HG02938 (cell line): Measurements from ENCODE around the gene ZNF280D.
"Not testable (repeated sequence)": the region's sequence is repeated elsewhere in the genome, so short reads cannot be mapped to it uniquely, and the experiment has no call there.

Source experiments
- ATAC-seq: cut with Tn5 transposase; IDR thresholded peaks from one replicate; pipeline ENCODE4 v1.9.1; 2021; ENCODE audit warnings: mild to moderate bottlenecking, moderate library complexity; ENCODE audit not compliant: unreplicated experiment

Gene ZNF280D

GRCh38 chr15:56718560-56718959, 14.7 kb downstream of the ZNF280D start:
- ATAC-seq, result no peak

GRCh38 chr15:56716334-56716733, 17.0 kb downstream of the ZNF280D start:
- no peak for ATAC-seq

- ATAC-seq, result no peak
These were observed 18.1 kb downstream of the ZNF280D start for GRCh38 chr15:56715220-56715619.

GRCh38 chr15:56709502-56709901, 23.8 kb downstream of the ZNF280D start:
- ATAC-seq, result not testable (repeated sequence)

- ATAC-seq, result no peak
These were observed 33.6 kb downstream of the ZNF280D start for GRCh38 chr15:56699743-56700142.

- ATAC-seq, result no peak
These were observed 35.0 kb downstream of the ZNF280D start for GRCh38 chr15:56698270-56698669.

GRCh38 chr15:56693761-56694160, 39.5 kb downstream of the ZNF280D start:
- no peak for ATAC-seq

- ATAC-seq, result no peak
These were observed 42.6 kb downstream of the ZNF280D start for GRCh38 chr15:56690733-56691132.

- no peak for ATAC-seq
These were observed 49.4 kb downstream of the ZNF280D start for GRCh38 chr15:56683908-56684307.

GRCh38 chr15:56681113-56681512, 52.2 kb downstream of the ZNF280D start:
- ATAC-seq, result no peak

GRCh38 chr15:56679225-56679624, 54.1 kb downstream of the ZNF280D start:
- ATAC-seq, result no peak

GRCh38 chr15:56678571-56678970, 54.7 kb downstream of the ZNF280D start:
- ATAC-seq, result no peak

- no peak for ATAC-seq
These were observed 56.0 kb downstream of the ZNF280D start for GRCh38 chr15:56677271-56677670.

- ATAC-seq, result no peak
These were observed 57.4 kb downstream of the ZNF280D start for GRCh38 chr15:56675930-56676329.

GRCh38 chr15:56674857-56675256, 58.5 kb downstream of the ZNF280D start:
- ATAC-seq, result no peak

GRCh38 chr15:56672721-56673120, 60.6 kb downstream of the ZNF280D start:
- ATAC-seq, result no peak

GRCh38 chr15:56667517-56667916, 65.8 kb downstream of the ZNF280D start:
- no peak for ATAC-seq

- ATAC-seq, result no peak
These were observed 72.4 kb downstream of the ZNF280D start for GRCh38 chr15:56660943-56661342.

GRCh38 chr15:56659197-56659596, 74.1 kb downstream of the ZNF280D start:
- ATAC-seq, result no peak

GRCh38 chr15:56654624-56655023, 78.7 kb downstream of the ZNF280D start:
- no peak for ATAC-seq

- no peak for ATAC-seq
These were observed 79.1 kb downstream of the ZNF280D start for GRCh38 chr15:56654216-56654615.

- ATAC-seq, result no peak
These were observed 79.5 kb downstream of the ZNF280D start for GRCh38 chr15:56653787-56654186.

GRCh38 chr15:56653107-56653506, 80.2 kb downstream of the ZNF280D start:
- no peak for ATAC-seq

- ATAC-seq, result no peak
These were observed 85.0 kb downstream of the ZNF280D start for GRCh38 chr15:56648311-56648710.
